ENCODE results near the gene ITGB6. TPM values are rescaled to one million over a fixed set of nuclear protein-coding genes. Genes with fewer than 3 reads are reported as not detected.

Gene ITGB6
- total RNA-seq, 1 donor, result under 0.01 TPM

DNA sequence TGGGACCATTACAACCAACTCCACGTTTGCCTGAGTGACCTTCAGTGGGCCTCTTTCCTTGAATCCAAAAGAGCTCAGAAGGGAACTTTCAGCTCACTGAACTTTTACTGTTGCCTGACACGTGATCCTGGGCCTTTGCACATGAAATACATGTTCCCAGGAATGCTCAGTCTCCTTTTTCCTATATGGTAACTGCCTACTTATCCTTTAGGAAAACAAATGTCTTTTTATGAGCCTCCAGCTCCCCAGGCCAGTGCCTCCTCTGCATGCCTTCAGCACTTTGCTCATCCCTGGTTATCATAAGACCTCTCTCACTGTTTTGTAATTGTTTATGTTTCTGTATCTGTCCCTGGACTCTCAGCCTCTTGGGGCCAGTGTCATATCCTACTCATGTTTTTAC lies 142.7 kb downstream of the ITGB6 start:
- H3K79me2 ChIP-seq (ENCODE audit: insufficient read depth, low read length), result peaks cover 51% of the 10 kb centered on the region
- no peak overlapping the region for H3K27ac ChIP-seq (ENCODE audit: low read depth, low read length)
- peaks cover 2% of the 10 kb centered on the region for H3K27me3 ChIP-seq (ENCODE audit: insufficient read depth, low read length)
- peak; percentile 81 for DNase-seq (ENCODE audit: insufficient read length, low spot score, missing footprints)
- no peak overlapping the region for H3K4me3 ChIP-seq (ENCODE audit: insufficient read depth, low read length)
- H3K9me3 ChIP-seq (ENCODE audit: low read depth, low read length), result no peaks in the 10 kb centered on the region
- H2AFZ ChIP-seq (ENCODE audit: low read length), result no peak overlapping the region
- H3K36me3 ChIP-seq (ENCODE audit: insufficient read depth, low read length), result no peaks in the 10 kb centered on the region
- peaks cover 6% of the 10 kb centered on the region for H3K4me1 ChIP-seq (ENCODE audit: insufficient read depth, low read length)
- no peaks in the 10 kb centered on the region for H4K20me1 ChIP-seq (ENCODE audit: insufficient read depth, low read length)
- TF ChIP-seq, protein P1, sequence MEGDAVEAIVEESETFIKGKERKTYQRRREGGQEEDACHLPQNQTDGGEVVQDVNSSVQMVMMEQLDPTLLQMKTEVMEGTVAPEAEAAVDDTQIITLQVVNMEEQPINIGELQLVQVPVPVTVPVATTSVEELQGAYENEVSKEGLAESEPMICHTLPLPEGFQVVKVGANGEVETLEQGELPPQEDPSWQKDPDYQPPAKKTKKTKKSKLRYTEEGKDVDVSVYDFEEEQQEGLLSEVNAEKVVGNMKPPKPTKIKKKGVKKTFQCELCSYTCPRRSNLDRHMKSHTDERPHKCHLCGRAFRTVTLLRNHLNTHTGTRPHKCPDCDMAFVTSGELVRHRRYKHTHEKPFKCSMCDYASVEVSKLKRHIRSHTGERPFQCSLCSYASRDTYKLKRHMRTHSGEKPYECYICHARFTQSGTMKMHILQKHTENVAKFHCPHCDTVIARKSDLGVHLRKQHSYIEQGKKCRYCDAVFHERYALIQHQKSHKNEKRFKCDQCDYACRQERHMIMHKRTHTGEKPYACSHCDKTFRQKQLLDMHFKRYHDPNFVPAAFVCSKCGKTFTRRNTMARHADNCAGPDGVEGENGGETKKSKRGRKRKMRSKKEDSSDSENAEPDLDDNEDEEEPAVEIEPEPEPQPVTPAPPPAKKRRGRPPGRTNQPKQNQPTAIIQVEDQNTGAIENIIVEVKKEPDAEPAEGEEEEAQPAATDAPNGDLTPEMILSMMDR (IDR thresholded peaks at IDR 0.05; ENCODE audit: extremely low read depth, low read depth, low read length), result no peak
- no peak overlapping the region for H3K4me2 ChIP-seq (ENCODE audit: insufficient read depth, low read length)

DNA sequence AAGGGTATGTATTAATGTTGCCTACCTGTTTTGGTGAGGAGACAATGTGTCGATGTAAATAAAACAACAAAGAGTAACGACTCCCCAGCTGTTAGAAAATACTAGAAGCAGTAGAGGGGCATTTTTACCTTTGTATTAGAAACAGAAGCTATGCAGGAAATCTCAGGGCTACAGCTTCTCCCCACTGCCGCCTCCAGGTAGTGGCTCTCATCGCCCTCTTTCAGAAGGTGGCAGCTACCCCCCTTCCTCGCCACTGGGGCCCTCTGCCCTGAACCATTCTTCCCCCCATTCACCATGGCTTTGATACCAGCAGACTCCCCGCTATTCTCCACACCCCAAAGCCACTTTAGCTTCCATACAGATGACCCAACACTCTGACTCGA lies 144.4 kb downstream of the ITGB6 start:
- TF ChIP-seq, protein P1 (IDR thresholded peaks at IDR 0.05; ENCODE audit: extremely low read depth, low read depth, low read length), result no peak
- Histone ChIP-seq H3K4me2 (ENCODE audit: insufficient read depth, low read length) (no peak overlapping the region), H3K79me2 (ENCODE audit: insufficient read depth, low read length) (peaks cover 41% of the 10 kb centered on the region), H3K36me3 (ENCODE audit: insufficient read depth, low read length) (no peaks in the 10 kb centered on the region), H3K4me1 (ENCODE audit: insufficient read depth, low read length) (peaks cover 15% of the 10 kb centered on the region), H4K20me1 (ENCODE audit: insufficient read depth, low read length) (no peaks in the 10 kb centered on the region), H3K9me3 (ENCODE audit: low read depth, low read length) (no peaks in the 10 kb centered on the region), H2AFZ (ENCODE audit: low read length) (no peak overlapping the region), H3K27me3 (ENCODE audit: insufficient read depth, low read length) (no peaks in the 10 kb centered on the region), H3K4me3 (ENCODE audit: insufficient read depth, low read length) (no peak overlapping the region), H3K27ac (ENCODE audit: low read depth, low read length) (no peak overlapping the region)
- DNase-seq (ENCODE audit: insufficient read length, low spot score, missing footprints), result no peak

DNA sequence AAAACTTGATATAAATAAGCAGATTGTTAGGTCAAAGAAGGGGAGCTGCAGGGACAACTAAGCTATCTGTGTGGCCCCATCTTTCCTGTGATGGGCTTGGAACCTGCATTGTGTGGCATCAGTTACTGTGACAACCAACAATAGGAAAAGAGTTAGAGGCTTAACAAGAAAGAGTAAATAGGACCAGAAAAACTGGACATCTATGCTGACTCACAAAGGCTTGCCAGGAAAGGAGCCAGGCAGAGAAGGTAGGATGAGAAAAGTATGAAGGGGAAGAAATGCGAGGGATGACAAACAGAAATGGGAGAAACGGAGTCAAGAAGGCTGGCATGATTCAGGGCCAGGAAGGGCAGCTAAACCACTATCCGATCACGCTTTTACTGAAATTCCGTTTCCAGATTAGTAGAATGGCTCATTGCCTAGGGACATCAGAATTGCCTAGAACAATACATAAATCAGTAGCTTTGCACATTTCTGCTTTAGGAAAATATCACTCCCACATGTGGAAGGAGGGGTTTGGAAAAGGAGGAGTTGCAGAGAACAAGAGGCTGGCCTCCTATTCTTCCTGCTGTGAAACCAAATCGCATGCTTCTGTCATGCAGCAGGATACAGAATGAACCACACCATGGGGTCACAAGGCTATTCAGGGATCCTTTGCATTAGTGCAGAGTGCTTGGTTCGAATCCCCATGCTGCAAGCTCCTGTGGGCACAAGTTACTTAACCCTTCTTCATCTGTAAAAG lies 144.9 kb downstream of the ITGB6 start:
- H3K4me2 ChIP-seq (ENCODE audit: insufficient read depth, low read length), result no peak overlapping the region

DNA sequence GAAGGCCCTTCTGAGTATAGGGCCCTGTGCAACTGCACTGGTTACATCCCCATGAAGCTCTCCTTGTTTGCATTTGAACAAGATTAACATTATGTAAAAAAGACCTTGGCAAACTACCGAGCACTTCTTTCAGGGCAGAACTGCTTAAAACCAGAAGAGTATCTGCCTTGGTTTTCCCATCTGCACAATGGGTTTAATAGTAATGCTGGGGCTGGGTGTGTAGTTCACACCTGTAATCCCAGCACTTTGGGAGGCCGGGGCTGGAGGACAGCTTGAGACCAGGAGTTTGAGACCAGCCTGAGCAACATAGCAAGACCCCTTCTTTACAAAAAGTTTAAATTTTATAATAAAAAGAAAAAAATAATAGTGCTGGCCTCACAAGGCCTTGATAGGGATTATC lies 146.1 kb downstream of the ITGB6 start:
- TF ChIP-seq, protein P1 (IDR thresholded peaks at IDR 0.05; ENCODE audit: extremely low read depth, low read depth, low read length), result no peak
- no peak overlapping the region for H3K4me2 ChIP-seq (ENCODE audit: insufficient read depth, low read length)
- no peak overlapping the region for H3K4me3 ChIP-seq (ENCODE audit: insufficient read depth, low read length)

More for the DNA sequence above, 144.9 kb downstream of the ITGB6 start:
- H3K4me1 ChIP-seq (ENCODE audit: insufficient read depth, low read length), result peaks cover 15% of the 10 kb centered on the region
- H4K20me1 ChIP-seq (ENCODE audit: insufficient read depth, low read length), result no peaks in the 10 kb centered on the region
- H3K36me3 ChIP-seq (ENCODE audit: insufficient read depth, low read length), result no peaks in the 10 kb centered on the region
- no peaks in the 10 kb centered on the region for H3K9me3 ChIP-seq (ENCODE audit: low read depth, low read length)
- peak; percentile 81 for DNase-seq (ENCODE audit: insufficient read length, low spot score, missing footprints)
- H2AFZ ChIP-seq (ENCODE audit: low read length), result no peak overlapping the region
- H3K27ac ChIP-seq (ENCODE audit: low read depth, low read length), result no peak overlapping the region
- no peaks in the 10 kb centered on the region for H3K27me3 ChIP-seq (ENCODE audit: insufficient read depth, low read length)
- H3K4me3 ChIP-seq (ENCODE audit: insufficient read depth, low read length), result no peak overlapping the region
- H3K79me2 ChIP-seq (ENCODE audit: insufficient read depth, low read length), result peaks cover 36% of the 10 kb centered on the region
- TF ChIP-seq, protein P1 (IDR thresholded peaks at IDR 0.05; ENCODE audit: extremely low read depth, low read depth, low read length), result no peak

More for the DNA sequence above, 146.1 kb downstream of the ITGB6 start:
- H2AFZ ChIP-seq (ENCODE audit: low read length), result no peak overlapping the region
- DNase-seq (ENCODE audit: insufficient read length, low spot score, missing footprints), result no peak
- H4K20me1 ChIP-seq (ENCODE audit: insufficient read depth, low read length), result no peaks in the 10 kb centered on the region
- H3K79me2 ChIP-seq (ENCODE audit: insufficient read depth, low read length), result peaks cover 31% of the 10 kb centered on the region
- no peak overlapping the region for H3K27ac ChIP-seq (ENCODE audit: low read depth, low read length)
- no peaks in the 10 kb centered on the region for H3K36me3 ChIP-seq (ENCODE audit: insufficient read depth, low read length)
- H3K4me1 ChIP-seq (ENCODE audit: insufficient read depth, low read length), result peaks cover 15% of the 10 kb centered on the region
- no peaks in the 10 kb centered on the region for H3K9me3 ChIP-seq (ENCODE audit: low read depth, low read length)
- H3K27me3 ChIP-seq (ENCODE audit: insufficient read depth, low read length), result no peaks in the 10 kb centered on the region

Measured in osteoblast (primary cell).